GM23338 (cell line): ENCODE data around the gene MACF1. TPM values are rescaled to one million over a fixed set of nuclear protein-coding genes. Genes with fewer than 3 reads are reported as not detected.

Experiments used
- ATAC-seq: fragments of 200-7000 bp; cut with Tn5 transposase; 3 replicates; pipeline ENCODE4 v1.9.1; 2020
- DNase-seq: peaks from one replicate; pipeline ENCODE4 v3.0.0-alpha.2; 2015; ENCODE audit warnings: low spot score
- H2AFZ ChIP-seq: fragments of 200-600 bp; sonication (generic); 2 replicates; pipeline ENCODE4 v1.8.0; 2016; ENCODE audit warnings: antibody characterized with exemption, mild to moderate bottlenecking, moderate library complexity
- H3F3A ChIP-seq: fragments of 200-600 bp; sonication (generic); replicated peaks from 2 replicates; pipeline ENCODE4 v1.8.0; 2017; ENCODE audit warnings: antibody characterized with exemption, mixed run types, low read depth
- H3K27ac ChIP-seq: fragments of 200-600 bp; sonication (generic); 2 replicates; pipeline ENCODE4 v1.6.1; 2016; ENCODE audit warnings: low read depth
- H3K27me3 ChIP-seq: fragments of 200-600 bp; sonication (generic); 2 replicates; pipeline ENCODE4 v1.8.0; 2016; ENCODE audit warnings: mild to moderate bottlenecking, mixed run types, moderate library complexity; ENCODE audit not compliant: insufficient read depth
- H3K36me3 ChIP-seq: fragments of 200-600 bp; sonication (generic); 2 replicates; pipeline ENCODE4 v1.8.0; 2016; ENCODE audit warnings: mild to moderate bottlenecking; ENCODE audit not compliant: insufficient read depth
- H3K4me1 ChIP-seq: fragments of 200-600 bp; sonication (generic); 2 replicates; pipeline ENCODE4 v1.8.0; 2016; ENCODE audit warnings: mild to moderate bottlenecking, moderate library complexity; ENCODE audit not compliant: insufficient read depth
- H3K4me2 ChIP-seq: fragments of 200-600 bp; sonication (generic); 2 replicates; pipeline ENCODE4 v1.7.1; 2017; ENCODE audit warnings: mixed run types
- H3K4me3 ChIP-seq: fragments of 200-600 bp; sonication (generic); 2 replicates; pipeline ENCODE4 v1.6.1; 2016; ENCODE audit warnings: mixed run types
- H3K79me2 ChIP-seq: fragments of 200-600 bp; sonication (generic); replicated peaks from 2 replicates; pipeline ENCODE4 v1.8.0; 2017; ENCODE audit warnings: mild to moderate bottlenecking; ENCODE audit not compliant: insufficient read depth
- H3K9me2 ChIP-seq: fragments of 200-600 bp; sonication (generic); 2 replicates; pipeline ENCODE4 v1.8.0; 2017; ENCODE audit not compliant: insufficient read depth
- H4K20me1 ChIP-seq: fragments of 200-600 bp; sonication (generic); replicated peaks from 2 replicates; pipeline ENCODE4 v1.8.0; 2017; ENCODE audit warnings: mild to moderate bottlenecking; ENCODE audit not compliant: insufficient read depth
- H3K27ac Mint-ChIP-seq: 2 replicates; pipeline ENCODE4 v1.8.0; 2020; ENCODE audit warnings: inconsistent platforms, mild to moderate bottlenecking, moderate library complexity, mixed read lengths
- H3K27me3 Mint-ChIP-seq: 3 replicates; pipeline ENCODE4 v1.8.0; 2022; ENCODE audit warnings: low read depth, mild to moderate bottlenecking, moderate library complexity, mixed read lengths, inconsistent platforms; ENCODE audit not compliant: insufficient read depth, poor library complexity
- H3K36me3 Mint-ChIP-seq: 3 replicates; pipeline ENCODE4 v1.8.0; 2021; ENCODE audit warnings: low read depth, mild to moderate bottlenecking, inconsistent platforms, moderate library complexity, mixed read lengths
- H3K4me1 Mint-ChIP-seq: 3 replicates; pipeline ENCODE4 v1.8.0; 2020; ENCODE audit warnings: mild to moderate bottlenecking, inconsistent platforms, mixed read lengths
- H3K4me3 Mint-ChIP-seq: 3 replicates; pipeline ENCODE4 v1.8.0; 2021; ENCODE audit warnings: moderate library complexity, mild to moderate bottlenecking, inconsistent platforms, mixed read lengths
- H3K9me3 Mint-ChIP-seq: 3 replicates; pipeline ENCODE4 v1.8.0; 2020; ENCODE audit warnings: moderate library complexity, mild to moderate bottlenecking, inconsistent platforms, mixed read lengths
- CREB1 ChIP-seq: fragments of 250-450 bp; sonication (Bioruptor Pico); IDR thresholded peaks from 2 replicates; pipeline ENCODE4 v1.5.0; 2020; ENCODE audit warnings: low read depth, mild to moderate bottlenecking, moderate library complexity
- EZH2 ChIP-seq: fragments of 200-600 bp; sonication (generic); IDR thresholded peaks from one replicate; pipeline ENCODE4 v1.8.0; 2017; ENCODE audit warnings: antibody characterized with exemption, mild to moderate bottlenecking, low read depth; ENCODE audit not compliant: unreplicated experiment
- EZH2phosphoT487 ChIP-seq: fragments of 200-600 bp; sonication (generic); IDR thresholded peaks from one replicate; pipeline ENCODE4 v1.8.1; 2018; ENCODE audit warnings: antibody characterized with exemption; ENCODE audit not compliant: unreplicated experiment
- JUNB ChIP-seq: IDR thresholded peaks from one replicate; pipeline ENCODE4 v1.6.1; 2016; ENCODE audit warnings: antibody characterized with exemption; ENCODE audit not compliant: unreplicated experiment
- NANOG ChIP-seq: IDR thresholded peaks from 2 replicates; pipeline ENCODE4 v1.6.1; 2016; ENCODE audit warnings: antibody characterized with exemption, borderline replicate concordance
- POLR2AphosphoS5 ChIP-seq: IDR thresholded peaks from 2 replicates; pipeline ENCODE4 v1.6.1; 2016; ENCODE audit warnings: antibody characterized with exemption, low read depth
- STAT1 ChIP-seq: IDR thresholded peaks from one replicate; pipeline ENCODE4 v1.6.1; 2016; ENCODE audit warnings: antibody characterized with exemption; ENCODE audit not compliant: unreplicated experiment
- ZNF114 ChIP-seq: fragments of 250-450 bp; sonication (Bioruptor Pico); IDR thresholded peaks from 2 replicates; pipeline ENCODE4 v1.5.0; 2020; ENCODE audit warnings: mild to moderate bottlenecking, moderate library complexity
- ZNF331 ChIP-seq: fragments of 250-450 bp; sonication (Bioruptor Pico); IDR thresholded peaks from 2 replicates; pipeline ENCODE4 v1.5.0; 2020; ENCODE audit warnings: low read depth, mild to moderate bottlenecking, moderate library complexity
- polyA plus RNA-seq: library from polyadenylated mRNA; unstranded; fragments of >200 nt; fragmentation: Nextera tagmentation; extraction: Ambion mirVana; gene quantifications from 2 replicates; pipeline ENCODE4 v1.2.1, GENCODE V29; 2016
- total RNA-seq: library from RNA; depleted of rRNA; stranded (reverse); fragments of >200 nt; shearing (Covaris generic); gene quantifications from 2 replicates; pipeline ENCODE4 v1.2.3, GENCODE V29; 2014
- TF ChIP-seq, protein P1 (sequence below), 2 experiments: fragments of 200-600 bp in 1 of 2; sonication (generic) in 1 of 2; conservative IDR thresholded peaks; 2 replicates each; pipeline versions ENCODE4 v1.5.1 to v1.6.1; 2016 to 2017; ENCODE audit warnings: antibody characterized with exemption in 2 of 2, low read depth in 2 of 2, mild to moderate bottlenecking in 2 of 2, moderate library complexity in 1 of 2
- TF ChIP-seq, protein P2 (sequence below): fragments of 250-450 bp; sonication (Bioruptor Pico); IDR thresholded peaks from 2 replicates; pipeline ENCODE4 v1.5.0; 2020; ENCODE audit warnings: mild to moderate bottlenecking, moderate library complexity
- TF ChIP-seq, protein P3 (sequence below): IDR thresholded peaks from 2 replicates; pipeline ENCODE4 v1.6.1; 2016; ENCODE audit warnings: antibody characterized with exemption
- TF ChIP-seq, protein P4 (sequence below): IDR thresholded peaks from one replicate; pipeline ENCODE4 v1.6.1; 2018; ENCODE audit warnings: antibody characterized with exemption; ENCODE audit not compliant: unreplicated experiment

Gene MACF1
- total and polyA plus RNA-seq, 2 experiments from 2014 or later, result 104 to 399 TPM

DNA sequence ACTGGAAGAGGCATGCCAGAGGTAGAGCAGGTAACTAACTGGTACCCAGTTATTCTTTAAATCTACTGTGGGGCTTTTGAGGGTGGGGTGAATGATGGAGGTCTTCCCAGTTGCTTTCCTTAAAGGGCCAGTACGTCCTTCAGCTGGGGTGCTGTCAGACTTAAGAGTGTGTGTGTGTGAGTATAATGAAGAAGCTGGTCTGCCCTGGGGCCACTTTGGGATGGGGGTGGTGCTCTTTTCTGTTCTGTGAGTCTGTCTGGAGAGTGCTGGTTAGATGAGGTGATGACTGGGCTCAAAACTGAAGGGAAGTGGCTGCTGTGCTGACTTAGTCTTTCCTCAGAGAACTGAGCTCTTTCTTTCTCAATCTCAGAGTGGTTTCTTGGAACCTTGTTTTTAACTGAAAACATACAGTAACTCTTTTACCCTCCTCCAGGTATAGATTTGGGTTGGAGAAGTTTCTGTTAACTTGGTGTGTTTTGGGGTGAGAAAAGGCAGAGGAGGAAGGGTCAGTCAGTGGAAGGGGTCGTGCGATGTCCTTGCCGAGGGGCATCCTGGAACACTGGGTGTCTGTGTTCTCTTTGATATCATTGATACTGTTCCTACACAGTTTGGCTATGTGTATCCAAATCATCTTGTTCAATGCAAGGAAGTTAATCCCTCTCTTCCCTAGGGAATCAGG lies 746 bp downstream of the MACF1 start:
- Mint-ChIP-seq H3K4me3 (peak overlapping the region; percentile 14; the same call in 1 of the 3 replicates), H3K4me1 (peaks cover 32% of the 10 kb centered on the region), H3K27ac (peak overlapping the region; percentile 47; the same call in 1 of the 2 replicates), H3K9me3 (no peaks in the 10 kb centered on the region), H3K27me3 (peaks cover 5% of the 10 kb centered on the region), H3K36me3 (no peaks in the 10 kb centered on the region; the same call in 2 of the 3 replicates)
- H3K4me2 ChIP-seq, result peak overlapping the region; percentile 63
- peak overlapping the region; percentile 85 for H3K27ac ChIP-seq
- TF ChIP-seq, protein P1, sequence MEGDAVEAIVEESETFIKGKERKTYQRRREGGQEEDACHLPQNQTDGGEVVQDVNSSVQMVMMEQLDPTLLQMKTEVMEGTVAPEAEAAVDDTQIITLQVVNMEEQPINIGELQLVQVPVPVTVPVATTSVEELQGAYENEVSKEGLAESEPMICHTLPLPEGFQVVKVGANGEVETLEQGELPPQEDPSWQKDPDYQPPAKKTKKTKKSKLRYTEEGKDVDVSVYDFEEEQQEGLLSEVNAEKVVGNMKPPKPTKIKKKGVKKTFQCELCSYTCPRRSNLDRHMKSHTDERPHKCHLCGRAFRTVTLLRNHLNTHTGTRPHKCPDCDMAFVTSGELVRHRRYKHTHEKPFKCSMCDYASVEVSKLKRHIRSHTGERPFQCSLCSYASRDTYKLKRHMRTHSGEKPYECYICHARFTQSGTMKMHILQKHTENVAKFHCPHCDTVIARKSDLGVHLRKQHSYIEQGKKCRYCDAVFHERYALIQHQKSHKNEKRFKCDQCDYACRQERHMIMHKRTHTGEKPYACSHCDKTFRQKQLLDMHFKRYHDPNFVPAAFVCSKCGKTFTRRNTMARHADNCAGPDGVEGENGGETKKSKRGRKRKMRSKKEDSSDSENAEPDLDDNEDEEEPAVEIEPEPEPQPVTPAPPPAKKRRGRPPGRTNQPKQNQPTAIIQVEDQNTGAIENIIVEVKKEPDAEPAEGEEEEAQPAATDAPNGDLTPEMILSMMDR (conservative IDR thresholded peaks at IDR 0.05; ENCODE audit: low read depth in 2 of 2), result no peak
- TF ChIP-seq STAT1, result no peak
- no peak for TF ChIP-seq ZNF331 (CRISPR knock-in tag)
- TF ChIP-seq, protein P2, sequence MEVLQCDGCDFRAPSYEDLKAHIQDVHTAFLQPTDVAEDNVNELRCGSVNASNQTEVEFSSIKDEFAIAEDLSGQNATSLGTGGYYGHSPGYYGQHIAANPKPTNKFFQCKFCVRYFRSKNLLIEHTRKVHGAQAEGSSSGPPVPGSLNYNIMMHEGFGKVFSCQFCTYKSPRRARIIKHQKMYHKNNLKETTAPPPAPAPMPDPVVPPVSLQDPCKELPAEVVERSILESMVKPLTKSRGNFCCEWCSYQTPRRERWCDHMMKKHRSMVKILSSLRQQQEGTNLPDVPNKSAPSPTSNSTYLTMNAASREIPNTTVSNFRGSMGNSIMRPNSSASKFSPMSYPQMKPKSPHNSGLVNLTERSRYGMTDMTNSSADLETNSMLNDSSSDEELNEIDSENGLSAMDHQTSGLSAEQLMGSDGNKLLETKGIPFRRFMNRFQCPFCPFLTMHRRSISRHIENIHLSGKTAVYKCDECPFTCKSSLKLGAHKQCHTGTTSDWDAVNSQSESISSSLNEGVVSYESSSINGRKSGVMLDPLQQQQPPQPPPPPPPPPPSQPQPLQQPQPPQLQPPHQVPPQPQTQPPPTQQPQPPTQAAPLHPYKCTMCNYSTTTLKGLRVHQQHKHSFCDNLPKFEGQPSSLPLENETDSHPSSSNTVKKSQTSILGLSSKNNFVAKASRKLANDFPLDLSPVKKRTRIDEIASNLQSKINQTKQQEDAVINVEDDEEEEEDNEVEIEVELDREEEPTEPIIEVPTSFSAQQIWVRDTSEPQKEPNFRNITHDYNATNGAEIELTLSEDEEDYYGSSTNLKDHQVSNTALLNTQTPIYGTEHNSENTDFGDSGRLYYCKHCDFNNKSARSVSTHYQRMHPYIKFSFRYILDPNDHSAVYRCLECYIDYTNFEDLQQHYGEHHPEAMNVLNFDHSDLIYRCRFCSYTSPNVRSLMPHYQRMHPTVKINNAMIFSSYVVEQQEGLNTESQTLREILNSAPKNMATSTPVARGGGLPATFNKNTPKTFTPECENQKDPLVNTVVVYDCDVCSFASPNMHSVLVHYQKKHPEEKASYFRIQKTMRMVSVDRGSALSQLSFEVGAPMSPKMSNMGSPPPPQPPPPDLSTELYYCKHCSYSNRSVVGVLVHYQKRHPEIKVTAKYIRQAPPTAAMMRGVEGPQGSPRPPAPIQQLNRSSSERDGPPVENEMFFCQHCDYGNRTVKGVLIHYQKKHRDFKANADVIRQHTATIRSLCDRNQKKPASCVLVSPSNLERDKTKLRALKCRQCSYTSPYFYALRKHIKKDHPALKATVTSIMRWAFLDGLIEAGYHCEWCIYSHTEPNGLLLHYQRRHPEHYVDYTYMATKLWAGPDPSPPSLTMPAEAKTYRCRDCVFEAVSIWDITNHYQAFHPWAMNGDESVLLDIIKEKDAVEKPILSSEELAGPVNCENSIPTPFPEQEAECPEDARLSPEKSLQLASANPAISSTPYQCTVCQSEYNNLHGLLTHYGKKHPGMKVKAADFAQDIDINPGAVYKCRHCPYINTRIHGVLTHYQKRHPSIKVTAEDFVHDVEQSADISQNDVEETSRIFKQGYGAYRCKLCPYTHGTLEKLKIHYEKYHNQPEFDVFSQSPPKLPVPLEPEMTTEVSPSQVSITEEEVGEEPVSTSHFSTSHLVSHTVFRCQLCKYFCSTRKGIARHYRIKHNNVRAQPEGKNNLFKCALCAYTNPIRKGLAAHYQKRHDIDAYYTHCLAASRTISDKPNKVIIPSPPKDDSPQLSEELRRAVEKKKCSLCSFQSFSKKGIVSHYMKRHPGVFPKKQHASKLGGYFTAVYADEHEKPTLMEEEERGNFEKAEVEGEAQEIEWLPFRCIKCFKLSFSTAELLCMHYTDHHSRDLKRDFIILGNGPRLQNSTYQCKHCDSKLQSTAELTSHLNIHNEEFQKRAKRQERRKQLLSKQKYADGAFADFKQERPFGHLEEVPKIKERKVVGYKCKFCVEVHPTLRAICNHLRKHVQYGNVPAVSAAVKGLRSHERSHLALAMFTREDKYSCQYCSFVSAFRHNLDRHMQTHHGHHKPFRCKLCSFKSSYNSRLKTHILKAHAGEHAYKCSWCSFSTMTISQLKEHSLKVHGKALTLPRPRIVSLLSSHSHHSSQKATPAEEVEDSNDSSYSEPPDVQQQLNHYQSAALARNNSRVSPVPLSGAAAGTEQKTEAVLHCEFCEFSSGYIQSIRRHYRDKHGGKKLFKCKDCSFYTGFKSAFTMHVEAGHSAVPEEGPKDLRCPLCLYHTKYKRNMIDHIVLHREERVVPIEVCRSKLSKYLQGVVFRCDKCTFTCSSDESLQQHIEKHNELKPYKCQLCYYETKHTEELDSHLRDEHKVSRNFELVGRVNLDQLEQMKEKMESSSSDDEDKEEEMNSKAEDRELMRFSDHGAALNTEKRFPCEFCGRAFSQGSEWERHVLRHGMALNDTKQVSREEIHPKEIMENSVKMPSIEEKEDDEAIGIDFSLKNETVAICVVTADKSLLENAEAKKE (CRISPR knock-in tag), result no peak
- TF ChIP-seq NANOG, result no peak
- TF ChIP-seq EZH2phosphoT487, result no peak
- no peak for TF ChIP-seq ZNF114
- TF ChIP-seq JUNB, result no peak
- TF ChIP-seq, protein P3, sequence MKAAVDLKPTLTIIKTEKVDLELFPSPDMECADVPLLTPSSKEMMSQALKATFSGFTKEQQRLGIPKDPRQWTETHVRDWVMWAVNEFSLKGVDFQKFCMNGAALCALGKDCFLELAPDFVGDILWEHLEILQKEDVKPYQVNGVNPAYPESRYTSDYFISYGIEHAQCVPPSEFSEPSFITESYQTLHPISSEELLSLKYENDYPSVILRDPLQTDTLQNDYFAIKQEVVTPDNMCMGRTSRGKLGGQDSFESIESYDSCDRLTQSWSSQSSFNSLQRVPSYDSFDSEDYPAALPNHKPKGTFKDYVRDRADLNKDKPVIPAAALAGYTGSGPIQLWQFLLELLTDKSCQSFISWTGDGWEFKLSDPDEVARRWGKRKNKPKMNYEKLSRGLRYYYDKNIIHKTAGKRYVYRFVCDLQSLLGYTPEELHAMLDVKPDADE, result no peak
- TF ChIP-seq EZH2, result no peak
- TF ChIP-seq CREB1 (CRISPR knock-in tag), result no peak
- TF ChIP-seq, protein P4, sequence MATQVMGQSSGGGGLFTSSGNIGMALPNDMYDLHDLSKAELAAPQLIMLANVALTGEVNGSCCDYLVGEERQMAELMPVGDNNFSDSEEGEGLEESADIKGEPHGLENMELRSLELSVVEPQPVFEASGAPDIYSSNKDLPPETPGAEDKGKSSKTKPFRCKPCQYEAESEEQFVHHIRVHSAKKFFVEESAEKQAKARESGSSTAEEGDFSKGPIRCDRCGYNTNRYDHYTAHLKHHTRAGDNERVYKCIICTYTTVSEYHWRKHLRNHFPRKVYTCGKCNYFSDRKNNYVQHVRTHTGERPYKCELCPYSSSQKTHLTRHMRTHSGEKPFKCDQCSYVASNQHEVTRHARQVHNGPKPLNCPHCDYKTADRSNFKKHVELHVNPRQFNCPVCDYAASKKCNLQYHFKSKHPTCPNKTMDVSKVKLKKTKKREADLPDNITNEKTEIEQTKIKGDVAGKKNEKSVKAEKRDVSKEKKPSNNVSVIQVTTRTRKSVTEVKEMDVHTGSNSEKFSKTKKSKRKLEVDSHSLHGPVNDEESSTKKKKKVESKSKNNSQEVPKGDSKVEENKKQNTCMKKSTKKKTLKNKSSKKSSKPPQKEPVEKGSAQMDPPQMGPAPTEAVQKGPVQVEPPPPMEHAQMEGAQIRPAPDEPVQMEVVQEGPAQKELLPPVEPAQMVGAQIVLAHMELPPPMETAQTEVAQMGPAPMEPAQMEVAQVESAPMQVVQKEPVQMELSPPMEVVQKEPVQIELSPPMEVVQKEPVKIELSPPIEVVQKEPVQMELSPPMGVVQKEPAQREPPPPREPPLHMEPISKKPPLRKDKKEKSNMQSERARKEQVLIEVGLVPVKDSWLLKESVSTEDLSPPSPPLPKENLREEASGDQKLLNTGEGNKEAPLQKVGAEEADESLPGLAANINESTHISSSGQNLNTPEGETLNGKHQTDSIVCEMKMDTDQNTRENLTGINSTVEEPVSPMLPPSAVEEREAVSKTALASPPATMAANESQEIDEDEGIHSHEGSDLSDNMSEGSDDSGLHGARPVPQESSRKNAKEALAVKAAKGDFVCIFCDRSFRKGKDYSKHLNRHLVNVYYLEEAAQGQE, result no peak
- no peak for TF ChIP-seq POLR2AphosphoS5
- peaks cover 14% of the 10 kb centered on the region for H4K20me1 ChIP-seq
- H3K79me2 ChIP-seq, result peaks cover 100% of the 10 kb centered on the region
- peak overlapping the region; percentile 10; the same call in 1 of the 2 replicates for H3K4me3 ChIP-seq
- H3K27me3 ChIP-seq, result no peaks in the 10 kb centered on the region
- peaks cover 3% of the 10 kb centered on the region; the same call in 1 of the 2 replicates for H3F3A ChIP-seq
- peaks cover 27% of the 10 kb centered on the region for H3K4me1 ChIP-seq
- H3K9me2 ChIP-seq, result no peaks in the 10 kb centered on the region
- peak; percentile 53 for ATAC-seq
- H3K36me3 ChIP-seq, result no peaks in the 10 kb centered on the region
- no peak for DNase-seq
- no peak overlapping the region for H2AFZ ChIP-seq
